GM21619 (cell line): ENCODE data around the gene ZNF335.
"Not testable (repeated sequence)": the region's sequence is repeated elsewhere in the genome, so short reads cannot be mapped to it uniquely, and the experiment has no call there.

Source experiments
- ATAC-seq: cut with Tn5 transposase; IDR thresholded peaks from one replicate; pipeline ENCODE4 v1.9.1; 2021; ENCODE audit not compliant: unreplicated experiment

The ZNF335 gene

GRCh38 chr20:46001498-46001897, 29.5 kb upstream of the ZNF335 start:
- ATAC-seq = no peak

- no peak for ATAC-seq
Measured at GRCh38 chr20:46000262-46000996, 28.4 kb upstream of the ZNF335 start.

- ATAC-seq = no peak
Measured at GRCh38 chr20:45999557-46000261, 27.7 kb upstream of the ZNF335 start.

- no peak for ATAC-seq
Measured at GRCh38 chr20:45998761-45999160, 26.8 kb upstream of the ZNF335 start.

GRCh38 chr20:45998337-45998736, 26.3 kb upstream of the ZNF335 start:
- ATAC-seq = no peak

- ATAC-seq = no peak
Measured at GRCh38 chr20:45997187-45997586, 25.2 kb upstream of the ZNF335 start.

GRCh38 chr20:45995495-45996097, 23.6 kb upstream of the ZNF335 start:
- not testable (repeated sequence) for ATAC-seq

- ATAC-seq = no peak
Measured at GRCh38 chr20:45994761-45995493, 22.9 kb upstream of the ZNF335 start.

GRCh38 chr20:45993197-45993951, 21.4 kb upstream of the ZNF335 start:
- ATAC-seq = no peak

GRCh38 chr20:45991616-45992015, 19.6 kb upstream of the ZNF335 start:
- ATAC-seq = no peak

- not testable (repeated sequence) for ATAC-seq
Measured at GRCh38 chr20:45988830-45989229, 16.8 kb upstream of the ZNF335 start.

- ATAC-seq = peak; percentile 62
Measured at GRCh38 chr20:45987108-45987780, 15.2 kb upstream of the ZNF335 start.

- no peak for ATAC-seq
Measured at GRCh38 chr20:45985573-45985972, 13.6 kb upstream of the ZNF335 start.

- ATAC-seq = no peak
Measured at GRCh38 chr20:45983279-45983743, 11.3 kb upstream of the ZNF335 start.

- no peak for ATAC-seq
Measured at GRCh38 chr20:45981261-45981660, 9.3 kb upstream of the ZNF335 start.

- ATAC-seq = no peak
Measured at GRCh38 chr20:45976086-45976485, 4.1 kb upstream of the ZNF335 start.

- ATAC-seq = no peak
Measured at GRCh38 chr20:45975686-45976085, 3.7 kb upstream of the ZNF335 start.

- no peak for ATAC-seq
Measured at GRCh38 chr20:45974896-45975565, 3.0 kb upstream of the ZNF335 start.

GRCh38 chr20:45972500-45973183, 639 bp upstream of the ZNF335 start:
- no peak for ATAC-seq
